Astrocyte of the cerebellum (primary cell): ENCODE results near the gene UCHL3.

Source experiments
- DNase-seq: peaks from one replicate; pipeline ENCODE4 v3.0.0-alpha.2; 2011; ENCODE audit warnings: low read depth
- H3K4me3 ChIP-seq: 2 replicates; pipeline ENCODE4 v1.5.1; 2011; ENCODE audit warnings: mild to moderate bottlenecking, low read depth, low read length, moderate library complexity
- CTCF ChIP-seq: IDR thresholded peaks from 2 replicates; pipeline ENCODE4 v1.5.1; 2012; ENCODE audit warnings: low read length, low read depth, moderate library complexity, mild to moderate bottlenecking; ENCODE audit errors: missing control alignments
- in situ Hi-C: cut with HindIII; loops from 2 replicates; pipeline ENCODE4 v1.10.0; 2017; ENCODE audit warnings: low sequenced_read_pairs

Gene UCHL3

GRCh38 chr13:75635828-75636435, 86.3 kb downstream of the UCHL3 start, which contains the start of gene LMO7:
LMO7 (plus strand) TSS chr13:75636330; CDS start chr13:75636658, 328 bp downstream.
- DNase-seq: no peak
- peak within 1 kb of the TSS; percentile 91 for H3K4me3 ChIP-seq
- in situ Hi-C loops: no loop called here

GRCh38 chr13:75636436-75637180, 87.0 kb downstream of the UCHL3 start:
- no peak for DNase-seq
- in situ Hi-C loops: no loop called here
- TF ChIP-seq CTCF: no peak
- peak overlapping the region; percentile 91 for H3K4me3 ChIP-seq

More at GRCh38 chr13:75635828-75636435, 86.3 kb downstream of the UCHL3 start, which contains the start of gene LMO7:
- TF ChIP-seq CTCF: no peak

- in situ Hi-C loops: no loop called here
- TF ChIP-seq CTCF: no peak
- H3K4me3 ChIP-seq: peak overlapping the region; percentile 91
- no peak for DNase-seq
These were observed 87.7 kb downstream of the UCHL3 start for GRCh38 chr13:75637181-75637750.

- in situ Hi-C loops: no loop called here
- peak overlapping the region; percentile 91 for H3K4me3 ChIP-seq
- no peak for DNase-seq
- TF ChIP-seq CTCF: no peak
These were observed 89.9 kb downstream of the UCHL3 start for GRCh38 chr13:75639454-75639853.

- TF ChIP-seq CTCF: no peak
- H3K4me3 ChIP-seq: no peak overlapping the region
- in situ Hi-C loops: no loop called here
- no peak for DNase-seq
These were observed 91.4 kb downstream of the UCHL3 start for GRCh38 chr13:75641026-75641425.

GRCh38 chr13:75643182-75643581, 93.6 kb downstream of the UCHL3 start:
- no peak for TF ChIP-seq CTCF
- in situ Hi-C loops: no loop called here
- no peak overlapping the region for H3K4me3 ChIP-seq
- DNase-seq: no peak
